Measurements from ENCODE around the gene MED1. TPM values are rescaled to one million over a fixed set of nuclear protein-coding genes. Genes with fewer than 3 reads are reported as not detected.

Gene MED1
- total and polyA plus RNA-seq, 5 donors from 2014 or later, result 15.8 to 45.4 (median 18.3) TPM

DNA sequence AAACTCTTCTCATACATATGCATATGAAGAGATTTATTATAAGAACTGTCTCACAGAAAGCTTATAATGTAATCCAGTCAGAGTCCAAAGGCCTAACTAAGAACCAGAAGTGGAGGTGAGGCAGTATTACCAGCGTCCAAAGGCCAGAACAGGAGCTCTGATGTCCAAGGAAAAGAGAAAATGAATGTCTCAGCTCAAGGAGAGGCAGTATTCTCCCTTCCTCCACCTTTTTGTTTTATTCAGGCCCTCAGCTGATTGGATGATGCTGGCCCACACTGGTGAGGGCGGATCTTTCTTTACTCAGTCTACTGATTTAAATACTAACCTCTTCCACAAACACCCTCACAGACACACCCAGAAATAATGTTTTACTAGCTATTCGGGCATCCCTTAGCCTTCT lies 93.1 kb downstream of the MED1 start:
- DNase-seq, result no peak
- H3K27ac Mint-ChIP-seq, result no peak overlapping the region
- H3K4me3 Mint-ChIP-seq, result no peak overlapping the region
- no peak for ATAC-seq (ENCODE audit: low read depth in 2 of 2)
- Histone ChIP-seq H3K9me3 (ENCODE audit: control insufficient read depth in 2 of 2, low read length in 2 of 2) (no peaks in the 10 kb centered on the region), H3K4me1 (ENCODE audit: control insufficient read depth, insufficient read depth, low read length, poor library complexity, severe bottlenecking) (no peaks in the 10 kb centered on the region), H3K27me3 (ENCODE audit: control insufficient read depth, insufficient read depth, low read length) (no peaks in the 10 kb centered on the region), H3K27ac (ENCODE audit: insufficient read depth, low read length, poor library complexity, severe bottlenecking) (no peak overlapping the region), H3K4me3 (ENCODE audit: low read depth, low read length) (no peak overlapping the region), H3K36me3 (ENCODE audit: control insufficient read depth, insufficient read depth, low read length) (peaks cover 2% of the 10 kb centered on the region)
- H3K4me1 Mint-ChIP-seq, result peaks cover 10 to 28% (median 22%) of the 10 kb centered on the region in 4 donors
- no peaks in the 10 kb centered on the region for H3K9me3 Mint-ChIP-seq
- H3K36me3 Mint-ChIP-seq, result peaks cover 8% of the 10 kb centered on the region
- H3K27me3 Mint-ChIP-seq, result no peaks in the 10 kb centered on the region

DNA sequence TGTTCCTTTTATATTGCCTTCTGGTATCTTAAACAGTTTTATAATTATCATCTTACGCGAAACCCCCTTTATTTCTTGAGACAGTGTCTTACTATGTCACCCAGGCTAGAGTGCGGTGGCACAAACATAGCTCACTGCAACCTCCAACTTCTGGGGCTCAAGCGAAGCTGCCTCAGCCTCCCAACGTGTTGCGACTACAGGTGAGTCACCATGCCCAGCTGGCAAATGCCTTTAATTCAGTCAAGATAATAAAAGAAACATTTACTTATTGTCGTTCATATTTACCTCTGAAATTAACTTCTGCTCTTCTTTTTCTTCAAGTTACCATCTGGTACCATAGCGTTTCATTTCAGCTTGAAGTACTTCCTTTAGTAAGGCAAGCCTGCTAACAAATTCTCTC lies 93.6 kb downstream of the MED1 start:
- H3K27ac ChIP-seq (ENCODE audit: insufficient read depth, low read length, poor library complexity, severe bottlenecking), result no peak overlapping the region
- peaks cover 10 to 28% (median 24%) of the 10 kb centered on the region in 4 donors for H3K4me1 Mint-ChIP-seq
- H3K27ac Mint-ChIP-seq, result no peak overlapping the region
- no peaks in the 10 kb centered on the region for H3K9me3 ChIP-seq (ENCODE audit: control insufficient read depth in 2 of 2, low read length in 2 of 2)
- no peak overlapping the region for H3K4me3 Mint-ChIP-seq
- ATAC-seq (ENCODE audit: low read depth in 2 of 2), result no peak
- H3K36me3 Mint-ChIP-seq, result peaks cover 8% of the 10 kb centered on the region
- H3K9me3 Mint-ChIP-seq, result no peaks in the 10 kb centered on the region
- H3K27me3 Mint-ChIP-seq, result no peaks in the 10 kb centered on the region
- H3K27me3 ChIP-seq (ENCODE audit: control insufficient read depth, insufficient read depth, low read length), result no peaks in the 10 kb centered on the region
- DNase-seq, result no peak
- H3K4me3 ChIP-seq (ENCODE audit: low read depth, low read length), result no peak overlapping the region
- peaks cover 2% of the 10 kb centered on the region for H3K36me3 ChIP-seq (ENCODE audit: control insufficient read depth, insufficient read depth, low read length)
- H3K4me1 ChIP-seq (ENCODE audit: control insufficient read depth, insufficient read depth, low read length, poor library complexity, severe bottlenecking), result no peaks in the 10 kb centered on the region

Other genes with a start within 250 kb of the MED1 start
- not detected for gene STAC2, start 225.3 kb downstream of the MED1 start, total RNA-seq
- not detected for gene STAC2, start 225.3 kb downstream of the MED1 start, polyA plus RNA-seq
- gene FBXL20, start 49.6 kb downstream of the MED1 start, total RNA-seq, result 30.8 TPM
- gene FBXL20, start 49.6 kb downstream of the MED1 start, polyA plus RNA-seq, result 1 to 10 TPM; 4.0 to 6.3 (median 4.8) TPM
- gene CDK12, start 10.2 kb upstream of the MED1 start, total RNA-seq, result 110 TPM
- 1 to 10 TPM; 2.1 to 4.4 (median 3.3) TPM for gene CDK12, start 10.2 kb upstream of the MED1 start, polyA plus RNA-seq
- not detected for gene NEUROD2, start 156.7 kb upstream of the MED1 start, total RNA-seq
- gene NEUROD2, start 156.7 kb upstream of the MED1 start, polyA plus RNA-seq, result not detected
- gene PPP1R1B, start 175.7 kb upstream of the MED1 start, total RNA-seq, result not detected
- gene PPP1R1B, start 175.7 kb upstream of the MED1 start, polyA plus RNA-seq, result not detected
- gene STARD3, start 185.9 kb upstream of the MED1 start, total RNA-seq, result 95.9 TPM
- 10 to 100 TPM; 45.4 to 48.6 (median 46.5) TPM for gene STARD3, start 185.9 kb upstream of the MED1 start, polyA plus RNA-seq
- 3.4 TPM for gene TCAP, start 214.1 kb upstream of the MED1 start, total RNA-seq
- under 1 TPM in 1 of 4 donors, not detected in 3; 0.07 TPM for gene TCAP, start 214.1 kb upstream of the MED1 start, polyA plus RNA-seq
- gene PNMT, start 217.2 kb upstream of the MED1 start, total RNA-seq, result 1.2 TPM
- gene PNMT, start 217.2 kb upstream of the MED1 start, polyA plus RNA-seq, result not detected
- 28.0 TPM for gene PGAP3, start 236.8 kb upstream of the MED1 start, total RNA-seq
- gene PGAP3, start 236.8 kb upstream of the MED1 start, polyA plus RNA-seq, result 10 to 100 TPM; 15.2 to 23.3 (median 17.5) TPM
- gene ERBB2, start 248.8 kb upstream of the MED1 start, total RNA-seq, result 5.5 TPM
- gene ERBB2, start 248.8 kb upstream of the MED1 start, polyA plus RNA-seq, result under 1 TPM; 0.36 to 0.80 (median 0.57) TPM

All from CD4-positive, CD25-positive, alpha-beta regulatory T cell (primary cell).